ENCODE measurements around the gene GRK3. TPM values are rescaled to one million over a fixed set of nuclear protein-coding genes. Genes with fewer than 3 reads are reported as not detected.

GRK3 gene
- total and polyA plus RNA-seq, 4 experiments from 2014 or later = 0.11 to 3.2 (median 1.5) TPM

- CTCF ChIA-PET (ENCODE audit: partially characterized antibody) = no interaction called here
- H3K4me3 ChIP-seq (ENCODE audit: low read length in 2 of 2) = no peak overlapping the region
- no peaks in the 10 kb centered on the region for H3K4me1 Mint-ChIP-seq
- no peaks in the 10 kb centered on the region for H3K27me3 Mint-ChIP-seq
- H3K27ac ChIP-seq (ENCODE audit: low read depth, low read length) = no peak overlapping the region
- no peaks in the 10 kb centered on the region for H3K36me3 Mint-ChIP-seq
- intact Hi-C loops (cut with micrococcal nuclease) = no loop called here
- H3K9me3 ChIP-seq (ENCODE audit: control insufficient read depth in 1 of 2, low read length in 2 of 2) = no peaks in the 10 kb centered on the region
- POLR2A ChIA-PET (ENCODE audit: partially characterized antibody) = no interaction called here
- no peak overlapping the region for H3K27ac Mint-ChIP-seq
- no peaks in the 10 kb centered on the region for H3K36me3 ChIP-seq (ENCODE audit: insufficient read depth, low read length)
- H3K4me3 Mint-ChIP-seq = no peak overlapping the region
- DNase-seq = no peak
- H3K9me3 Mint-ChIP-seq = no peaks in the 10 kb centered on the region
- H3K27me3 ChIP-seq (ENCODE audit: insufficient read depth, low read length) = no peaks in the 10 kb centered on the region
- H3K4me1 ChIP-seq (ENCODE audit: insufficient read depth, low read length) = no peaks in the 10 kb centered on the region
Measured at GRCh38 chr22:25661073-25661472, 96.6 kb downstream of the GRK3 start.

GRCh38 chr22:25663654-25664053, 99.2 kb downstream of the GRK3 start:
- POLR2A ChIA-PET (ENCODE audit: partially characterized antibody) = no interaction called here
- no peaks in the 10 kb centered on the region for H3K27me3 Mint-ChIP-seq
- H3K4me3 Mint-ChIP-seq = no peak overlapping the region
- no peak overlapping the region for H3K27ac Mint-ChIP-seq
- no peaks in the 10 kb centered on the region for H3K9me3 Mint-ChIP-seq
- H3K36me3 Mint-ChIP-seq = no peaks in the 10 kb centered on the region
- CTCF ChIA-PET (ENCODE audit: partially characterized antibody) = no interaction called here
- H3K27me3 ChIP-seq (ENCODE audit: insufficient read depth, low read length) = no peaks in the 10 kb centered on the region
- no peaks in the 10 kb centered on the region for H3K9me3 ChIP-seq (ENCODE audit: control insufficient read depth in 1 of 2, low read length in 2 of 2)
- H3K36me3 ChIP-seq (ENCODE audit: insufficient read depth, low read length) = no peaks in the 10 kb centered on the region
- H3K4me1 ChIP-seq (ENCODE audit: insufficient read depth, low read length) = no peaks in the 10 kb centered on the region
- H3K4me1 Mint-ChIP-seq = no peaks in the 10 kb centered on the region
- H3K27ac ChIP-seq (ENCODE audit: low read depth, low read length) = no peak overlapping the region
- no peak for DNase-seq
- intact Hi-C loops (cut with micrococcal nuclease) = no loop called here
- no peak overlapping the region for H3K4me3 ChIP-seq (ENCODE audit: low read length in 2 of 2)

- H3K4me1 ChIP-seq (ENCODE audit: insufficient read depth, low read length) = no peaks in the 10 kb centered on the region
- no peak for DNase-seq
- POLR2A ChIA-PET (ENCODE audit: partially characterized antibody) = no interaction called here
- H3K36me3 ChIP-seq (ENCODE audit: insufficient read depth, low read length) = no peaks in the 10 kb centered on the region
- H3K4me3 ChIP-seq (ENCODE audit: low read length in 2 of 2) = no peak overlapping the region
- intact Hi-C loops (cut with micrococcal nuclease) = no loop called here
- Mint-ChIP-seq H3K9me3 (no peaks in the 10 kb centered on the region), H3K36me3 (no peaks in the 10 kb centered on the region), H3K27me3 (no peaks in the 10 kb centered on the region), H3K4me3 (no peak overlapping the region), H3K27ac (no peak overlapping the region), H3K4me1 (no peaks in the 10 kb centered on the region)
- CTCF ChIA-PET (ENCODE audit: partially characterized antibody) = no interaction called here
- no peaks in the 10 kb centered on the region for H3K27me3 ChIP-seq (ENCODE audit: insufficient read depth, low read length)
- H3K9me3 ChIP-seq (ENCODE audit: control insufficient read depth in 1 of 2, low read length in 2 of 2) = no peaks in the 10 kb centered on the region
- H3K27ac ChIP-seq (ENCODE audit: low read depth, low read length) = no peak overlapping the region
Measured at GRCh38 chr22:25666308-25666707, 101.8 kb downstream of the GRK3 start.

- Histone ChIP-seq H3K27ac (ENCODE audit: low read depth, low read length) (no peak overlapping the region), H3K4me1 (ENCODE audit: insufficient read depth, low read length) (no peaks in the 10 kb centered on the region), H3K9me3 (ENCODE audit: control insufficient read depth in 1 of 2, low read length in 2 of 2) (no peaks in the 10 kb centered on the region), H3K4me3 (ENCODE audit: low read length in 2 of 2) (no peak overlapping the region), H3K27me3 (ENCODE audit: insufficient read depth, low read length) (no peaks in the 10 kb centered on the region), H3K36me3 (ENCODE audit: insufficient read depth, low read length) (no peaks in the 10 kb centered on the region)
- no peak for DNase-seq
- Mint-ChIP-seq H3K9me3 (no peaks in the 10 kb centered on the region), H3K36me3 (no peaks in the 10 kb centered on the region), H3K27me3 (no peaks in the 10 kb centered on the region), H3K4me1 (no peaks in the 10 kb centered on the region), H3K27ac (no peak overlapping the region), H3K4me3 (no peak overlapping the region)
- ChIA-PET CTCF (ENCODE audit: partially characterized antibody) (no interaction called here), POLR2A (ENCODE audit: partially characterized antibody) (no interaction called here)
- intact Hi-C loops (cut with micrococcal nuclease) = no loop called here
Measured at GRCh38 chr22:25668437-25668836, 104.0 kb downstream of the GRK3 start.

- ChIA-PET POLR2A (ENCODE audit: partially characterized antibody) (no interaction called here), CTCF (ENCODE audit: partially characterized antibody) (no interaction called here)
- Histone ChIP-seq H3K27ac (ENCODE audit: low read depth, low read length) (no peak overlapping the region), H3K36me3 (ENCODE audit: insufficient read depth, low read length) (no peaks in the 10 kb centered on the region), H3K4me3 (ENCODE audit: low read length in 2 of 2) (no peak overlapping the region), H3K9me3 (ENCODE audit: control insufficient read depth in 1 of 2, low read length in 2 of 2) (no peaks in the 10 kb centered on the region), H3K27me3 (ENCODE audit: insufficient read depth, low read length) (no peaks in the 10 kb centered on the region), H3K4me1 (ENCODE audit: insufficient read depth, low read length) (no peaks in the 10 kb centered on the region)
- Mint-ChIP-seq H3K27me3 (no peaks in the 10 kb centered on the region), H3K4me3 (no peak overlapping the region), H3K9me3 (no peaks in the 10 kb centered on the region), H3K36me3 (no peaks in the 10 kb centered on the region), H3K4me1 (no peaks in the 10 kb centered on the region), H3K27ac (no peak overlapping the region)
- intact Hi-C loops (cut with micrococcal nuclease) = no loop called here
- no peak for DNase-seq
Measured at GRCh38 chr22:25669253-25670069, 105.0 kb downstream of the GRK3 start.

GRCh38 chr22:25670070-25670461, 105.6 kb downstream of the GRK3 start:
- POLR2A ChIA-PET (ENCODE audit: partially characterized antibody) = no interaction called here
- no peaks in the 10 kb centered on the region for H3K9me3 Mint-ChIP-seq
- intact Hi-C loops (cut with micrococcal nuclease) = no loop called here
- no peaks in the 10 kb centered on the region for H3K9me3 ChIP-seq (ENCODE audit: control insufficient read depth in 1 of 2, low read length in 2 of 2)
- H3K4me1 Mint-ChIP-seq = no peaks in the 10 kb centered on the region
- H3K27ac ChIP-seq (ENCODE audit: low read depth, low read length) = no peak overlapping the region
- H3K27ac Mint-ChIP-seq = no peak overlapping the region
- no peaks in the 10 kb centered on the region for H3K36me3 ChIP-seq (ENCODE audit: insufficient read depth, low read length)
- H3K4me3 ChIP-seq (ENCODE audit: low read length in 2 of 2) = no peak overlapping the region
- H3K27me3 ChIP-seq (ENCODE audit: insufficient read depth, low read length) = no peaks in the 10 kb centered on the region
- no peaks in the 10 kb centered on the region for H3K27me3 Mint-ChIP-seq
- no peaks in the 10 kb centered on the region for H3K36me3 Mint-ChIP-seq
- no peak for DNase-seq
- no peak overlapping the region for H3K4me3 Mint-ChIP-seq
- CTCF ChIA-PET (ENCODE audit: partially characterized antibody) = no interaction called here
- no peaks in the 10 kb centered on the region for H3K4me1 ChIP-seq (ENCODE audit: insufficient read depth, low read length)

GRCh38 chr22:25672289-25673084, 108.0 kb downstream of the GRK3 start:
- Histone ChIP-seq H3K27ac (ENCODE audit: low read depth, low read length) (no peak overlapping the region), H3K9me3 (ENCODE audit: control insufficient read depth in 1 of 2, low read length in 2 of 2) (no peaks in the 10 kb centered on the region), H3K27me3 (ENCODE audit: insufficient read depth, low read length) (no peaks in the 10 kb centered on the region), H3K36me3 (ENCODE audit: insufficient read depth, low read length) (no peaks in the 10 kb centered on the region), H3K4me1 (ENCODE audit: insufficient read depth, low read length) (no peaks in the 10 kb centered on the region), H3K4me3 (ENCODE audit: low read length in 2 of 2) (no peak overlapping the region)
- H3K4me3 Mint-ChIP-seq = no peak overlapping the region
- DNase-seq = no peak
- H3K9me3 Mint-ChIP-seq = no peaks in the 10 kb centered on the region
- ChIA-PET POLR2A (ENCODE audit: partially characterized antibody) (no interaction called here), CTCF (ENCODE audit: partially characterized antibody) (no interaction called here)
- intact Hi-C loops (cut with micrococcal nuclease) = no loop called here
- H3K27ac Mint-ChIP-seq = no peak overlapping the region
- H3K27me3 Mint-ChIP-seq = no peaks in the 10 kb centered on the region
- H3K4me1 Mint-ChIP-seq = no peaks in the 10 kb centered on the region
- no peaks in the 10 kb centered on the region for H3K36me3 Mint-ChIP-seq
